ENCODE results near the gene RAD51B. TPM values are rescaled to one million over a fixed set of nuclear protein-coding genes. Genes with fewer than 3 reads are reported as not detected.

Gene RAD51B
- total RNA-seq, 4 donors from 2014 or later = 14.0 to 16.4 (median 14.8) TPM

GRCh38 chr14:68168460-68169109 lies 349.0 kb downstream of the RAD51B start:
- H3K4me3 ChIP-seq (replicated peaks in 1 of 3) = no peak overlapping the region
- intact Hi-C loops (cut with DNase I) = no loop called here
- no peak overlapping the region for H3K27ac ChIP-seq
- 96 to 98% methylated on average over 1 of the region's 1 CpG for WGBS, 2 donors
- no peaks in the 10 kb centered on the region for H3K9me3 ChIP-seq
- H3K4me1 ChIP-seq = peaks cover 13 to 22% of the 10 kb centered on the region in 2 donors
- H3K36me3 ChIP-seq = no peaks in the 10 kb centered on the region
- TF ChIP-seq POLR2A (IDR thresholded peaks at IDR 0.05) = no peak
- TF ChIP-seq CTCF (IDR thresholded peaks at IDR 0.05) = no peak
- H3K27me3 ChIP-seq = no peaks in the 10 kb centered on the region
- DNase-seq = no peak

GRCh38 chr14:68172216-68172615 lies 352.6 kb downstream of the RAD51B start:
- H3K27ac ChIP-seq = no peak overlapping the region
- 91 to 96% methylated on average over 3 of the region's 3 CpGs for WGBS, 2 donors

DNA sequence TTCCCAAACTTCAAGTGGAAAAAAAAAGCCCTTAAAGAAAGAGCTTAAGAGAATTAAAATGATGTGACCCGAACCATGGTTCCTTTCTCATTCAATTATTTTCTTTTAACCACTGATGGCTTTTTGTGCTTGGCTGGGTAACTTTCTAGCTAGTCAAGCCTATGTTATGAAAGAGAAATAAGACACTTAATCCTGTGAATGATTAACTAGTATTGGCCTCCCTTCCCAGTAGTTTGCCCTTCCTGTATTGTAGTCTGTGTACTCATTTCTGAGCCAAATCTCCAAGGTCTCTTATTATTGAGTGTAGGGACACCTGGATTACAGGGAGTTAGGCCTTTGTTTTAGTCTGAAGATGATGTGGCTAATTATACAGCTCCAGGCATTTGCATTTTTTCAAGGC lies 353.0 kb downstream of the RAD51B start:
- Histone ChIP-seq H3K36me3 (no peaks in the 10 kb centered on the region), H3K4me3 (replicated peaks in 1 of 3) (no peak overlapping the region), H3K27ac (no peak overlapping the region), H3K4me1 (peaks cover 0 to 13% of the 10 kb centered on the region in 2 donors), H3K27me3 (no peaks in the 10 kb centered on the region), H3K9me3 (no peaks in the 10 kb centered on the region)
- TF ChIP-seq CTCF (IDR thresholded peaks at IDR 0.05) (no peak), POLR2A (IDR thresholded peaks at IDR 0.05) (no peak)
- no peak for DNase-seq
- intact Hi-C loops (cut with DNase I) = no loop called here
- WGBS, 2 donors = 84 to 88% methylated on average over 1 of the region's 1 CpG

More at GRCh38 chr14:68172216-68172615, 352.6 kb downstream of the RAD51B start:
- Histone ChIP-seq H3K27me3 (no peaks in the 10 kb centered on the region), H3K36me3 (no peaks in the 10 kb centered on the region), H3K4me3 (replicated peaks in 1 of 3) (no peak overlapping the region), H3K4me1 (peaks cover 0 to 9% of the 10 kb centered on the region in 2 donors), H3K9me3 (no peaks in the 10 kb centered on the region)
- DNase-seq = no peak
- TF ChIP-seq POLR2A (IDR thresholded peaks at IDR 0.05) (no peak), CTCF (IDR thresholded peaks at IDR 0.05) (no peak)
- intact Hi-C loops (cut with DNase I) = no loop called here

DNA sequence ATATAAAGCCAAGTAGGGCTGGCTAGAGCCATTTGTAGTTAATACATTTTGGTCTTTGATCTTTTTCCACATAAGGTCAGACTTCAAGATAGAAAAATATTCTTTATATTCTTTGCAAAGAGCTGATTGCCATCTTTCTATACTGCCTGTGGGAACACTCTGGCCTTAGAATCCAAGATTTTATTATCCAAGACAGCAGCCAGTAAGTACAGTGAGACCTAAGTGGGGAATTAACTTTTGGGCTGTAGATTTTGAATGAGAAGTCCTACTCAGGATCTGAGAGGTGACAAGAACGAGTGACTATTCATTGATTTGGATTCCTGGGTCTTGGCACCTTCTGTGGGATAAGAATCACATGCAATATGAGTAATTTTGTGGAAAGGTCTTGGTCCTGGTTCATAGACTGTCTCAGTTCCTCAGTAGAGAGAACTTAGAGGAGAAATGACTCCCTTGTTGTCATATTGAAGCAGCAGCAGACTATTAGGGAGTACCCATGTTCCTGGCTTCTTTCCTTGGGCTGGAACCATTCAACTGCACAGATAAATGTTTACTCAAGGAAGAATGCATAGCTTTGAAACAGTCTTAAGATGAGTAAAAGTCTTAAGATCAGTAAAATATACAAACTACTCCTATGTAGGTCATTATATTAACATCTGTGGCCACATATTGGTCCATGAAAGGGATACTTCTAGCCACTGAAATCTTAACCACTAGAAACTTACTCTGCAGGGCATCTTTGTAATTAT lies 353.8 kb downstream of the RAD51B start:
- WGBS, 2 donors = 81 to 88% methylated on average over 1 of the region's 1 CpG
- intact Hi-C loops (cut with DNase I) = no loop called here
- H3K36me3 ChIP-seq = no peaks in the 10 kb centered on the region
- no peak overlapping the region for H3K4me3 ChIP-seq (replicated peaks in 1 of 3)
- H3K4me1 ChIP-seq = peaks cover 0 to 19% of the 10 kb centered on the region in 2 donors
- H3K27ac ChIP-seq = no peak overlapping the region
- no peak for DNase-seq
- no peaks in the 10 kb centered on the region for H3K27me3 ChIP-seq
- H3K9me3 ChIP-seq = no peaks in the 10 kb centered on the region
- no peak for TF ChIP-seq POLR2A (IDR thresholded peaks at IDR 0.05)
- no peak for TF ChIP-seq CTCF (IDR thresholded peaks at IDR 0.05)

GRCh38 chr14:68174446-68174845 lies 354.9 kb downstream of the RAD51B start:
- Histone ChIP-seq H3K36me3 (no peaks in the 10 kb centered on the region), H3K4me3 (replicated peaks in 1 of 3) (no peak overlapping the region), H3K4me1 (peaks cover 0 to 24% of the 10 kb centered on the region in 2 donors), H3K27me3 (no peaks in the 10 kb centered on the region), H3K27ac (no peak overlapping the region), H3K9me3 (no peaks in the 10 kb centered on the region)
- no peak for DNase-seq
- 45 to 53% methylated on average over 2 of the region's 2 CpGs for WGBS, 2 donors
- intact Hi-C loops (cut with DNase I) = no loop called here
- TF ChIP-seq CTCF (IDR thresholded peaks at IDR 0.05) (no peak), POLR2A (IDR thresholded peaks at IDR 0.05) (no peak)

Data from thyroid gland (tissue), 4 donors.